GM12878 (cell line): Measurements from ENCODE around the gene H2BK1. TPM values are rescaled to one million over a fixed set of nuclear protein-coding genes. Genes with fewer than 3 reads are reported as not detected.

ENCODE experiments used
- CREM ChIP-seq: IDR thresholded peaks from 2 replicates; pipeline ENCODE4 v1.6.1; 2014; ENCODE audit warnings: antibody characterized with exemption, low read depth
- E2F4 ChIP-seq: IDR thresholded peaks from 2 replicates; pipeline ENCODE4 v1.6.1; 2012; ENCODE audit warnings: low read depth, low read length, improper control_type of control experiment
- E4F1 ChIP-seq: fragments of 450-650 bp; IDR thresholded peaks from 2 replicates; pipeline ENCODE4 v1.6.1; 2018; ENCODE audit warnings: borderline replicate concordance, mild to moderate bottlenecking; ENCODE audit not compliant: partially characterized antibody
- IRF4 ChIP-seq: IDR thresholded peaks from 2 replicates; pipeline ENCODE4 v1.6.1; 2011; ENCODE audit warnings: low read depth, low read length
- JUND ChIP-seq: IDR thresholded peaks from 2 replicates; pipeline ENCODE4 v1.6.1; 2012; ENCODE audit warnings: low read depth, mild to moderate bottlenecking, low read length, improper control_type of control experiment, moderate library complexity
- PBX3 ChIP-seq: IDR thresholded peaks from 2 replicates; pipeline ENCODE4 v1.6.1; 2011; ENCODE audit warnings: mild to moderate bottlenecking, low read depth, low read length, moderate library complexity; ENCODE audit not compliant: insufficient replicate concordance
- microRNA counts: library from miRNA; unstranded; fragments of <30 nt; microRNA quantifications from one replicate; lab custom pipeline; 2016
- polyA plus RNA-seq, 11 experiments: library from polyadenylated mRNA; depleted of rRNA in 4 of 11; unstranded in 6 of 11; stranded (reverse) in 5 of 11; fragments of >200 nt; fragmentation: Nextera tagmentation in 4 of 11; fragmentation: Illumina TruSeq in 1 of 11; extraction: Ambion mirVana in 4 of 11; extraction: Trizol in 1 of 11; gene quantifications; 1 replicate in 1 of 11; 2 replicates in 10 of 11; pipeline versions ENCODE4 v1.2.1 to v1.2.3, GENCODE V29; 2011 to 2016; ENCODE audit warnings: inconsistent platforms in 2 of 11, missing spikeins in 2 of 11, low read depth in 1 of 11
- total RNA-seq, 4 experiments: library from RNA; depleted of rRNA in 3 of 4; stranded (reverse); fragments of >200 nt in 3 of 4; fragmentation: Illumina TruSeq in 1 of 4; extraction: Trizol in 1 of 4; gene quantifications; 2 replicates each; pipeline versions ENCODE4 v1.2.1 to v1.2.3, GENCODE V29; 2013 to 2021

The H2BK1 gene
- total and polyA plus RNA-seq, 10 of the 15 experiments (the other 5 are each of a cell fraction or from before 2014, with no cell fraction given) = 0.54 TPM; not detected in 9

- TF ChIP-seq PBX3 (no peak), E2F4 (no peak), JUND (no peak), CREM (no peak), IRF4 (no peak), E4F1 (no peak)
Measured at GRCh38 chr7:151161757-151162156, 48.5 kb downstream of the H2BK1 start (continued).

MicroRNA genes within 50 kb of the gene (microRNA counts, 767-probe panel; counts per million panel counts)
- microRNA hsa-miR-671-3p (lab: Ali Mortazavi, UCI) = 784 counts per million, percentile 18 among the panel's probes with 10 or more counts
- microRNA hsa-miR-671-5p (lab: Ali Mortazavi, UCI) = 55.3 counts per million

Other genes with a start within 250 kb of the H2BK1 start
Only the 7 nearest of the 18 such genes appear.
- gene TMUB1, start 127.0 kb downstream of the H2BK1 start, total RNA-seq (2014; rRNA removed) = 48.2 and 51.6 TPM in 2 replicates
- 10.8 and 12.3 TPM in 2 replicates for gene TMUB1, start 127.0 kb downstream of the H2BK1 start, total RNA-seq (2014; rRNA removed; fragmentation: Illumina TruSeq; extraction: Trizol)
- 74.7 and 79.5 TPM in 2 replicates for gene TMUB1, start 127.0 kb downstream of the H2BK1 start, total RNA-seq (2021)
- gene TMUB1, start 127.0 kb downstream of the H2BK1 start, polyA plus RNA-seq (2011; rRNA removed) = 4.9 and 17.8 TPM in 2 replicates
- gene TMUB1, start 127.0 kb downstream of the H2BK1 start, polyA plus RNA-seq (2014; fragmentation: Illumina TruSeq; extraction: Trizol) = 1.4 and 11.9 TPM in 2 replicates
- under 1 TPM in 1 of 2 experiments, not detected in 1; 0.27 TPM for gene TMUB1, start 127.0 kb downstream of the H2BK1 start, polyA plus RNA-seq (2014; fragmentation: Nextera tagmentation; extraction: Ambion mirVana)
- 63.9 and 74.4 TPM in 2 replicates for gene TMUB1, start 127.0 kb downstream of the H2BK1 start, polyA plus RNA-seq (2014; rRNA removed)
- 10 to 100 TPM; 41.3 to 48.4 TPM for gene TMUB1, start 127.0 kb downstream of the H2BK1 start, polyA plus RNA-seq (2016; fragmentation: Nextera tagmentation; extraction: Ambion mirVana)
- gene AGAP3, start 124.0 kb downstream of the H2BK1 start, total RNA-seq (2014; rRNA removed) = 20.7 and 24.7 TPM in 2 replicates
- gene AGAP3, start 124.0 kb downstream of the H2BK1 start, total RNA-seq (2014; rRNA removed; fragmentation: Illumina TruSeq; extraction: Trizol) = 13.4 and 15.4 TPM in 2 replicates
- 62.9 and 68.1 TPM in 2 replicates for gene AGAP3, start 124.0 kb downstream of the H2BK1 start, total RNA-seq (2021)
- gene AGAP3, start 124.0 kb downstream of the H2BK1 start, polyA plus RNA-seq (2011; rRNA removed) = 16.6 and 28.5 TPM in 2 replicates
- gene AGAP3, start 124.0 kb downstream of the H2BK1 start, polyA plus RNA-seq (2014; fragmentation: Illumina TruSeq; extraction: Trizol) = 7.2 and 16.0 TPM in 2 replicates
- 1 to 10 TPM; 1.8 to 4.7 TPM for gene AGAP3, start 124.0 kb downstream of the H2BK1 start, polyA plus RNA-seq (2014; fragmentation: Nextera tagmentation; extraction: Ambion mirVana)
- gene AGAP3, start 124.0 kb downstream of the H2BK1 start, polyA plus RNA-seq (2014; rRNA removed) = 39.8 and 40.5 TPM in 2 replicates
- 1 to 10 TPM; 8.5 to 9.0 TPM for gene AGAP3, start 124.0 kb downstream of the H2BK1 start, polyA plus RNA-seq (2016; fragmentation: Nextera tagmentation; extraction: Ambion mirVana)
- gene GBX1, start 42.8 kb downstream of the H2BK1 start, total RNA-seq (2014; rRNA removed) = not detected in 2 replicates
- not detected in 2 replicates for gene GBX1, start 42.8 kb downstream of the H2BK1 start, total RNA-seq (2014; rRNA removed; fragmentation: Illumina TruSeq; extraction: Trizol)
- not detected in 2 replicates for gene GBX1, start 42.8 kb downstream of the H2BK1 start, total RNA-seq (2021)
- gene GBX1, start 42.8 kb downstream of the H2BK1 start, polyA plus RNA-seq (2011; rRNA removed) = not detected in 2 replicates
- not detected in 2 replicates for gene GBX1, start 42.8 kb downstream of the H2BK1 start, polyA plus RNA-seq (2014; fragmentation: Illumina TruSeq; extraction: Trizol)
- gene GBX1, start 42.8 kb downstream of the H2BK1 start, polyA plus RNA-seq (2014; fragmentation: Nextera tagmentation; extraction: Ambion mirVana) = not detected
- gene GBX1, start 42.8 kb downstream of the H2BK1 start, polyA plus RNA-seq (2014; rRNA removed) = not detected in 2 replicates
- gene GBX1, start 42.8 kb downstream of the H2BK1 start, polyA plus RNA-seq (2016; fragmentation: Nextera tagmentation; extraction: Ambion mirVana) = not detected
- gene ASB10, start 23.2 kb downstream of the H2BK1 start, total RNA-seq (2014; rRNA removed) = not detected in 2 replicates
- not detected in 2 replicates for gene ASB10, start 23.2 kb downstream of the H2BK1 start, total RNA-seq (2014; rRNA removed; fragmentation: Illumina TruSeq; extraction: Trizol)
- gene ASB10, start 23.2 kb downstream of the H2BK1 start, total RNA-seq (2021) = not detected in 2 replicates
- gene ASB10, start 23.2 kb downstream of the H2BK1 start, polyA plus RNA-seq (2011; rRNA removed) = not detected in 2 replicates
- gene ASB10, start 23.2 kb downstream of the H2BK1 start, polyA plus RNA-seq (2014; fragmentation: Illumina TruSeq; extraction: Trizol) = not detected in 2 replicates
- not detected for gene ASB10, start 23.2 kb downstream of the H2BK1 start, polyA plus RNA-seq (2014; fragmentation: Nextera tagmentation; extraction: Ambion mirVana)
- not detected in 2 replicates for gene ASB10, start 23.2 kb downstream of the H2BK1 start, polyA plus RNA-seq (2014; rRNA removed)
- not detected for gene ASB10, start 23.2 kb downstream of the H2BK1 start, polyA plus RNA-seq (2016; fragmentation: Nextera tagmentation; extraction: Ambion mirVana)
- 59.4 and 59.8 TPM in 2 replicates for gene ABCF2, start 16.7 kb upstream of the H2BK1 start, total RNA-seq (2014; rRNA removed)
- 55.4 and 56.2 TPM in 2 replicates for gene ABCF2, start 16.7 kb upstream of the H2BK1 start, total RNA-seq (2014; rRNA removed; fragmentation: Illumina TruSeq; extraction: Trizol)
- 52.8 and 58.1 TPM in 2 replicates for gene ABCF2, start 16.7 kb upstream of the H2BK1 start, total RNA-seq (2021)
- gene ABCF2, start 16.7 kb upstream of the H2BK1 start, polyA plus RNA-seq (2011; rRNA removed) = 15.2 and 29.3 TPM in 2 replicates
- 62.1 and 76.3 TPM in 2 replicates for gene ABCF2, start 16.7 kb upstream of the H2BK1 start, polyA plus RNA-seq (2014; fragmentation: Illumina TruSeq; extraction: Trizol)
- gene ABCF2, start 16.7 kb upstream of the H2BK1 start, polyA plus RNA-seq (2014; fragmentation: Nextera tagmentation; extraction: Ambion mirVana) = 10 to 100 TPM; 39.6 to 50.9 TPM
- 49.5 and 54.5 TPM in 2 replicates for gene ABCF2, start 16.7 kb upstream of the H2BK1 start, polyA plus RNA-seq (2014; rRNA removed)
- gene ABCF2, start 16.7 kb upstream of the H2BK1 start, polyA plus RNA-seq (2016; fragmentation: Nextera tagmentation; extraction: Ambion mirVana) = 10 to 100 TPM; 63.9 to 65.8 TPM
- 23.4 and 25.8 TPM in 2 replicates for gene CHPF2, start 22.0 kb upstream of the H2BK1 start, total RNA-seq (2014; rRNA removed)
- 10.1 and 11.6 TPM in 2 replicates for gene CHPF2, start 22.0 kb upstream of the H2BK1 start, total RNA-seq (2014; rRNA removed; fragmentation: Illumina TruSeq; extraction: Trizol)
- gene CHPF2, start 22.0 kb upstream of the H2BK1 start, total RNA-seq (2021) = 31.3 and 33.1 TPM in 2 replicates
- 6.7 and 9.2 TPM in 2 replicates for gene CHPF2, start 22.0 kb upstream of the H2BK1 start, polyA plus RNA-seq (2011; rRNA removed)
- 3.2 and 9.2 TPM in 2 replicates for gene CHPF2, start 22.0 kb upstream of the H2BK1 start, polyA plus RNA-seq (2014; fragmentation: Illumina TruSeq; extraction: Trizol)
- gene CHPF2, start 22.0 kb upstream of the H2BK1 start, polyA plus RNA-seq (2014; fragmentation: Nextera tagmentation; extraction: Ambion mirVana) = under 1 TPM; 0.23 to 0.82 TPM
- gene CHPF2, start 22.0 kb upstream of the H2BK1 start, polyA plus RNA-seq (2014; rRNA removed) = 24.1 and 28.2 TPM in 2 replicates
- gene CHPF2, start 22.0 kb upstream of the H2BK1 start, polyA plus RNA-seq (2016; fragmentation: Nextera tagmentation; extraction: Ambion mirVana) = 10 to 100 TPM; 11.4 to 13.4 TPM
- gene SMARCD3, start 38.2 kb upstream of the H2BK1 start, total RNA-seq (2014; rRNA removed) = 0.11 TPM in 1 of 2 replicates, not detected in the other
- 0.13 and 0.14 TPM in 2 replicates for gene SMARCD3, start 38.2 kb upstream of the H2BK1 start, total RNA-seq (2014; rRNA removed; fragmentation: Illumina TruSeq; extraction: Trizol)
- 0.51 and 1.4 TPM in 2 replicates for gene SMARCD3, start 38.2 kb upstream of the H2BK1 start, total RNA-seq (2021)
- 0.17 and 0.18 TPM in 2 replicates for gene SMARCD3, start 38.2 kb upstream of the H2BK1 start, polyA plus RNA-seq (2011; rRNA removed)
- gene SMARCD3, start 38.2 kb upstream of the H2BK1 start, polyA plus RNA-seq (2014; fragmentation: Illumina TruSeq; extraction: Trizol) = 0.12 and 0.86 TPM in 2 replicates
- gene SMARCD3, start 38.2 kb upstream of the H2BK1 start, polyA plus RNA-seq (2014; fragmentation: Nextera tagmentation; extraction: Ambion mirVana) = under 1 TPM; 0.11 TPM
- 0.34 and 0.63 TPM in 2 replicates for gene SMARCD3, start 38.2 kb upstream of the H2BK1 start, polyA plus RNA-seq (2014; rRNA removed)
- gene SMARCD3, start 38.2 kb upstream of the H2BK1 start, polyA plus RNA-seq (2016; fragmentation: Nextera tagmentation; extraction: Ambion mirVana) = under 1 TPM; 0.39 to 0.81 TPM